GM12874 (cell line): ENCODE results near the gene OSTC.

Experiments
- TF ChIP-seq, protein P1 (sequence below): IDR thresholded peaks from 2 replicates; pipeline ENCODE4 v1.5.1; 2011; ENCODE audit warnings: low read depth, mild to moderate bottlenecking, control low read depth, low read length, moderate library complexity; ENCODE audit not compliant: insufficient read depth

Gene OSTC

DNA sequence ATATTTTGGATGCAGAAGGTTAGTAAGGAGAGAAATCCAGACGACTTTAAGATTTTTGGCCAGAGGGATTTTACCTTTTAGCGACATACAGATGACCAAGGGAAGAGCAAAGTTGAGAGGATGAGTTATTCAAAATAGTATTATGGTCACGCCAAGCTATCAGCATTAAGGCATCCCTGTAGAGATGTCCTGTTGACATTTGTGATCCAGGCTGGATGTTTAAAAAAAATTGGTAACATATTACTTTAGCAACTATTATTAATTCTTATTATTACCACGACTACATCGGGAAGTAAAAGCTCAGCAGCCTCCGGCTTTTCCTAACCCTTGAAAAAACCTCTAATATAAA lies 562 bp upstream of the OSTC start:
- TF ChIP-seq, protein P1, sequence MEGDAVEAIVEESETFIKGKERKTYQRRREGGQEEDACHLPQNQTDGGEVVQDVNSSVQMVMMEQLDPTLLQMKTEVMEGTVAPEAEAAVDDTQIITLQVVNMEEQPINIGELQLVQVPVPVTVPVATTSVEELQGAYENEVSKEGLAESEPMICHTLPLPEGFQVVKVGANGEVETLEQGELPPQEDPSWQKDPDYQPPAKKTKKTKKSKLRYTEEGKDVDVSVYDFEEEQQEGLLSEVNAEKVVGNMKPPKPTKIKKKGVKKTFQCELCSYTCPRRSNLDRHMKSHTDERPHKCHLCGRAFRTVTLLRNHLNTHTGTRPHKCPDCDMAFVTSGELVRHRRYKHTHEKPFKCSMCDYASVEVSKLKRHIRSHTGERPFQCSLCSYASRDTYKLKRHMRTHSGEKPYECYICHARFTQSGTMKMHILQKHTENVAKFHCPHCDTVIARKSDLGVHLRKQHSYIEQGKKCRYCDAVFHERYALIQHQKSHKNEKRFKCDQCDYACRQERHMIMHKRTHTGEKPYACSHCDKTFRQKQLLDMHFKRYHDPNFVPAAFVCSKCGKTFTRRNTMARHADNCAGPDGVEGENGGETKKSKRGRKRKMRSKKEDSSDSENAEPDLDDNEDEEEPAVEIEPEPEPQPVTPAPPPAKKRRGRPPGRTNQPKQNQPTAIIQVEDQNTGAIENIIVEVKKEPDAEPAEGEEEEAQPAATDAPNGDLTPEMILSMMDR = no peak

DNA sequence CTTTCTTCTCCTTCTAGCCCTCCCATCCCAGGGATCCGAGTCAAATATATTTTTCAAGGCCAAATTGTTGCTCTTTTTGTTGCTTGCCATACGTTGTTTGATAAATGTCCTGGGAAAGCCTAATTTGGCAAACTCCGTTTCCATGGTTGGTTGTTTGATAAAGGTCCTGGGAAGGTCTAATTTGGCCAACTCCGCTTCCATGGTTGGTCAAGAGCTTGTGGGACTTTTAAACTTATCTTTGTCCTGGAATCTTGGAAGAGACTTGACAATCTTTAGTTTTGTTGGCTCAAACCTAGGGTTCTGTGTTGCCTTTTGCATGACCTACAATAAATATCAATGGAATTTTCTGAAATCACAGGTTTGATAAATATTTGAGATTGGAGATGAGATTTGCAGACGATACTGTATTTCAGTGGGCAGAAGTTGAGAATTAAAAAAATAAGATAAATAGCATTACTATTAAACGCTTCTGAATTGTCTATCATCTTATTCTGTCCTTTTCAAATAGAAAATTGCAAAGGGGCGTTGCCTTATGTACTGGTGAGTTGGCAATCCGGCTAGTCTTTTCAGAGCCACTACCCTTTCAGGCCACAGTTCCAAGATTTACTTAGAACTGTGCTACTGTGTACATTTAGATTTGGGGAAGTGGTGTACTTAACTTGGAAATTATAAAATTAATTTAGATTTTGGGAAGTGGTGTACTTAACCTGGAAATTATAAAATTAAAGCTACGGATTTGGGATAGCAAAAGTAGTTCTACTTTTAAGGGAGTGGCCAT lies 804 bp downstream of the OSTC start:
- TF ChIP-seq, protein P1 = no peak

DNA sequence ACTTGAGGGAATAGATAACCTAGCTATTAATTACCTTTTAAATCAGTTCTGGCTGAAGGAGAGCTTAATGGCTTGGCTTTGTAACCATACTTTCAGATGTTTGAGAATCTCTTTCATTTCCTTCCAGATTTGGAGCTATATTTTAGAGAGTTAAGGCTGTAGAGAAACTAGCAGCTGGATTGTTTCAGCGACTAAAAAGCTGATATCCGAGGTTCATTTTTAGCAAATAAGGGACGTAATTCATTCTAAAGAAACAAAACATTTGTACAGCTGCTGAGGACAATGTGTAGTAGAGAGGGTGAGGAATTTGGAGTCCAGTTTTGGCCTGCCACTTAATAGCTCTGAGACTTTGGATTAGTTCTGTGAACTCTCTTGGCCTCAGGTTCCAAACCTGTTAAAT lies 12.2 kb downstream of the OSTC start:
- TF ChIP-seq, protein P1 = no peak

DNA sequence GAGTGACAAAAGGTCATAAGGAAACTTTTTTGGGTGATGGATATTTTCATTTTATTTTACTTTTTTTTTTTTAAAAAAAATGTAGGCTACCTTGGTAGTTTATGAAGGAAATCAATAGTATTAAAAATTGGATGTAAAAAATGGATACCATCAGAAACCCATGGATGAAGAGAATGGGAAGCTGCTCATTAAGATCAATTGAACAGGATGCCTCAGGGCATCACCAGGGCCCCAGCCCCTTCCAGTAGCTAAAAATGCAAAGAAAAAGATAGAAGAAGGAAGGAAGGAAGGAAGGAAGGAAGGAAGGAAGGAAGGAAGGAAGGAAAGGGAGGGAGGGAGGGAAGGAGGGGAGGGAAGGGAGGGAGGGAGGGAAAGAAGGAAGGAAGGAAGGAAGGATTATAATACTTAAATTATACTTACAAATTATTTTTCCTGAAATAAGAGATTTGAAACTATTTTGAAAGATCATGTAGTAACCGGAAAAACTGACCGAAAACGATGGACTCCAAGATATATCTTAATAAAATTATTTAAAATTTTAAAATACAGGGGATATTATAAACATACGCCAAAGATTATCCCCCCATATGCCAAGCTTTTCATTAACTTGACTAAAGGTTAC lies 24.1 kb downstream of the OSTC start:
- TF ChIP-seq, protein P1 = no peak

DNA sequence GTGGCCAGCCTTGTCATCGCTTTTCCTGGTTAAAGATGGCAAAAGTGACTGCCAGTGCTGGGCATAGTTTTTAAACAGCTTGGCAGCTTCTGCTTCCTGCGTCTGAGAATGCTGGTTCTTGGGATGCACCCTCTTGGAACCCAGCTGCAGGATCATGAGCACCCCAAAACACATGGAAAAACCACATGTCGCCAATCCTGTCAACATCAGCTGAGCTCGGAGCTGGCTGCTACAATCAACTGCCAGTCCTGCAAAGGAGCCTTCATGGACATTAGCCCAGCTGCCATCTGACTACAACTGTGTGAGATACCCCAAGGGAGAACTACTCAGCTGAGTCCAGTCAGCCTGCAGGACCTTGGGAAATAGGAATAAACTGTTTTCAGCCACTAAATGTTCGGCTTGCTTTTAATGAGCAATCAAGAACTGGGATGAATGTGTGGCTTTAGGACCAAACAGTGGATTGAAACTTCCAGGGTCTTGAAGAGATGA lies 31.0 kb downstream of the OSTC start:
- TF ChIP-seq, protein P1 = no peak

DNA sequence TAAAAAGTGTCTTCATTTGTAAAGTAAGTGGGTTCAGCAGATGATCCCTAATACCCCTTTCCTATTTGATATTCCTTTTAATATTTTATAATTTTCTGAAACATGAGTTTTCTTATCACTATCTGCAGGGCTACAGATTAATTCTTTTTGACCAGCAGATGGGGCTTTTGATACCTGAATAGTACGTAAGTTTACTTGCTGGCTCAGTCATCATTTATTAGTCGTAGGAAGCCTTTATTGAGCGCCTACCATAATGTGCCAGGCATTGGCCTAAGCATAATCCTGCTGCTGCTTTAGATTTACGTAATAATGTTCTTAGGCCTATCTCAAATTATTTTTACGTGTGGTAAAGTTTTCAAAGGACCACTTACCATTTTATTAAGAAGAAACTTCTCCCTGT lies 33.1 kb downstream of the OSTC start:
- TF ChIP-seq, protein P1 = no peak

DNA sequence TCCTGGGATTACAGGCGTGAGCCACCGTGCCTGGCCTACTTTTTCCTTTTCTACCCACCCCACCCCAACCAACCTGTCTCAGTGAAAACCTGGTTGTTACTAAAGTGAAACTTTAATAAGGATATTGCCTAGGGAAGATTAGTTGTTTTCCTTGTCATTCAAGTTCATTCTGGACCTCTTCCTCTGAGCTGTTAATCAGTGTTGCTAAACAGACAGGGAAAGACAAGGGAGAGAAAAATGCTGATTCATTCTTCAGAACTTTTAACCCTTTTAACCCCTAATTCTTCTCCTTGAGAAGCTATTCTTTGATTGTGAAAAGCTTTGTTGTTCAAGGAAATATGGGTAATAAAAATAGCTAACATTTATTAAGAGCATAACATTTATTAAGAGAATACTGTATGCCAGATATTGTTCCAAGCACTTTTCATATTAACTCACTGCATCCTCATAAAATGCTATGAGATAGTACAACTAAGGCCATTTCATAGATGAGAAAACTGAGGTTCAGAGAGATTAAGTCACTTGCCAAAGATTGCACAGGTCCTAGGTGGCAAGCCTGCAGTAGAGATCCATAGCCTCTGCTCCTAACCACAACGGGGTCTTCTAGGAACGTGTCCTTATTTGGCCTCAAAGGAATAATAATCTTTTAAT lies 34.8 kb downstream of the OSTC start:
- TF ChIP-seq, protein P1 = no peak
